VCaP (cell line): ENCODE measurements around the gene PDE8B.

Experiments
- H3K27ac ChIP-seq: fragments of 450-650 bp; 2 replicates; pipeline ENCODE4 v1.5.1; 2017
- CTCF ChIP-seq: fragments of 450-650 bp; conservative IDR thresholded peaks from 2 replicates; pipeline ENCODE4 v1.5.1; 2017; ENCODE audit warnings: mild to moderate bottlenecking, moderate library complexity

PDE8B gene

GRCh38 chr5:77337686-77338085 is 127.2 kb downstream of the PDE8B start:
- TF ChIP-seq CTCF = no peak
- H3K27ac ChIP-seq = no peak overlapping the region

GRCh38 chr5:77339337-77339890 is 128.9 kb downstream of the PDE8B start:
- H3K27ac ChIP-seq = no peak overlapping the region
- no peak for TF ChIP-seq CTCF

GRCh38 chr5:77343165-77343564 is 132.7 kb downstream of the PDE8B start:
- H3K27ac ChIP-seq = no peak overlapping the region
- TF ChIP-seq CTCF = no peak

- no peak for TF ChIP-seq CTCF
Measured at GRCh38 chr5:77347435-77348098, 137.1 kb downstream of the PDE8B start.

GRCh38 chr5:77353251-77353650 is 142.8 kb downstream of the PDE8B start:
- no peak for TF ChIP-seq CTCF
- H3K27ac ChIP-seq = no peak overlapping the region

More at GRCh38 chr5:77347435-77348098, 137.1 kb downstream of the PDE8B start:
- no peak overlapping the region for H3K27ac ChIP-seq

- no peak for TF ChIP-seq CTCF
- H3K27ac ChIP-seq = peak overlapping the region; percentile 60; the same call in 1 of the 2 replicates
Measured at GRCh38 chr5:77354454-77354853, 144.0 kb downstream of the PDE8B start.

- TF ChIP-seq CTCF = no peak
- peak overlapping the region; percentile 60 for H3K27ac ChIP-seq
Measured at GRCh38 chr5:77355080-77355479, 144.6 kb downstream of the PDE8B start.
